CD4-positive, alpha-beta T cell treated with Interferon gamma for 1 hour (primary cell): Measurements from ENCODE around the gene ITGA3.
"Not testable (repeated sequence)": the region's sequence is repeated elsewhere in the genome, so short reads cannot be mapped to it uniquely, and the experiment has no call there.

Source experiments
- DNase-seq: peaks from one replicate; pipeline ENCODE4 v3.0.0-alpha.2; 2020

Gene ITGA3

GRCh38 chr17:50035945-50036344 lies 20.0 kb upstream of the ITGA3 start:
- no peak for DNase-seq

GRCh38 chr17:50036455-50037261 lies 19.3 kb upstream of the ITGA3 start:
- DNase-seq: no peak

GRCh38 chr17:50037321-50038107 lies 18.4 kb upstream of the ITGA3 start:
- no peak for DNase-seq

DNA sequence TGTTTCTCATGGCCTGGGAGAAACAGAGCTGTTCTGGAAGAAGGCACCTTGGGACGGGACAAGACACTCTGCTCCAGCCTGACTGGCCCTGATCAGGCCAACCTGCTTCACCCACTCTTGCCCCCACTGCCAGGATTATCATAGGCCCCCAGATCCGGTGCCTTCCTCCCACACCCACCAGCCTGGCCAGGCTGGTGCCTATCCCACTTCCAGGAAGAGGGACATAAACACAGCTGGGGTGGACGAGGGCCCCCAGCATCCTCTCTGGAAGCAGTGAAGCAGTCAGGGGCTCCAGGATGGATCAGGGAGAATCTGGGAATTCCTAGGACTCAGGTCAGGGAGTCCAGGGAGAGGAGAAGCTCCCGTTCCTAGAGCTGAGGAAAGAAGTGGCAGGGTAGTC lies 16.9 kb upstream of the ITGA3 start:
- DNase-seq: no peak

DNA sequence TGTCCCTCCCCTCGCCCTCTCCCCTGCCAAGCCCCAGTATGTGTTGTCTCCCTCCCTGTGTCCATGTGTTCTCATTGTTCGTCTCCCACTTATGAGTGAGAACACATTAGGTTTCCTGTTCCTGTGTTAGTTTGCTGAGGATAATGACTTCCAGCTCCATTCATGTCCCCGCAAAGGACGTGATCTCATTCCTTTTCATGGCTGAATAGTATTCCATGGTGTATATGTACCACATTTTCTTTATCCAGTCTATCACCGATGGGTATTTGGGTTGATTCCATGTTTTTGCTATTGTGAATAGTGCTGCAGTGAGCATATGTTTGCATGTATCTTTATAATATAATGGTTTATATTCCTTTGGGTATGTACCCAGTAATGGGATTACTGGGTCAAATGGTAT lies 15.4 kb upstream of the ITGA3 start:
- not testable (repeated sequence) for DNase-seq

GRCh38 chr17:50042211-50042610 lies 13.7 kb upstream of the ITGA3 start:
- DNase-seq: no peak

DNA sequence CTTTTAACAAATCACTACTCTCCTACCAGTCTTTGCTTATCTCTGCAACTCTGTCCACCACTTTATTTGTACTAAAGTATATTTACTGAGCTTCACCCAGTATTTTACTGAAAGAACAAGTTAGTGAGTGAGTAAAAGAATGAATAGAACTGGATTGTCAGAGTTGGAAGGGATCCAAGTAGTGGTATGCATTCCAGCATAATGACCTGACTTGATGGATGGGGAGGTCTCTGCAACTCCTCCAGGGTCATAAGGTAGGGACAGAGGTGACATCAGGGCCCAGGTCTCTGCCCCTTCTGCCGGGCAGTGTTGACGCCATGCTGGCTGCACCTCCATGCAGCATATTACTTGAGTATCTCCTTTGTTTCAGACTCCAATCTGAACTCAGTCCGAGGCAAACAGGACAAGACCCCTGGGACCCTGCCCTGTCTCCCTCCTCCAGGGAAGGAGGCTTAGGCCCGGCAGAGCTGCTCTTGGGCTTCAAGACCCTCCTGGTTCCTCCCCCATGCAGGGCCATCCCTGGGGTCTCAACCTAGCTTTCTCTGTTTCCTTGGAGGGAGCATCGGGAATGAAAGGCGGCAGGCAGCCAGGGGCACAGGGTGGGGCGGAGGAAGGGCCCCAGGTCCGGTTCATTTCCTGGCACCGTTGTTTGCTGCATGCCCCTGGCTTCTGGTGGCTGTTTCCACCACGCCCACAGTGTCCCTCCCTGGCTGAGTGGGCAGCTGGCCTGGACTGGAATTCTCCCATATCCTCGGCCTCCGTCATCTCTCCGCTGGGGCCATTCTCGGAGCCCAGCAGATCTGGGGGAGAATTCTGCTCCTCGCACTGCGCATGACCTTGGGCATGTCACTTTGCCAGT lies 12.4 kb upstream of the ITGA3 start:
- no peak for DNase-seq

DNA sequence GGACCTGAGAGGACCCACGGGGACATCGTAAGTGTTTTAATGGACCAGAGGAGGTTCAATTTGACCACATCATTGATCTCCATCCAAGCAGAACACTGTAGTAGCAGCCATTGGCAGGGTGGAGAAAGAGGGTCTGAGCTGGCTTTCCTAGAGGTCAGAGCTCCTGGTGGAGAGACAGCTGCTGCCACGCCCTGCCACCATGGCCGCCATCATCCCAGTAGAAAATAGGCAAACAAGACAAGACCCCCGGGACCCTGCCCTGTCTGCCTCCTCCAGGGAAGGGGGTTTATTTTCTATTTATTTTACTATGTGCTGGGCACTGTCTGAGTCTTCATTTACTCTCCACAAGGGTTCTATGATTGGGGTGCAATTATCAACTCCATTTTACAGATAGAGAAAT lies 11.4 kb upstream of the ITGA3 start:
- no peak for DNase-seq

GRCh38 chr17:50045154-50045553 lies 10.8 kb upstream of the ITGA3 start:
- DNase-seq: no peak

DNA sequence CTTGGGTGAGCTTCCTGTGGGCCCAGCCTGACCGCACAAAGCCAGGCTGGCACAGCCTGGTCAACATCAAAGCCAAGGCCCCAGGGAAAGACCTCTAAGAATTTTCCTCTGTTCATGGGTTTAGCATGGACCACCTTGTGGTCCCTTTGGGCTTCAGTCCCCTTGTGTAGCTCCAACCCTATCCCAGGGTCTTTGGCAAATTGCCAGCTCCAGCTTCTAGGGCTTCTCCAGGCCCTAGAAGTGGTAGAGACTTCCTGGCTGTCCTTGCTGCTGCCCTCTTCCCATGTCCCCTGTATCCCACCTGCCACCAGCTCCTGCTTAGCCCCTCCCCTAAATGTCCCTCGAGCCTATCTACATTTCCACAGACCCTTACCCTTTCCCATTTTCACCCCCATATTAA lies 9.7 kb upstream of the ITGA3 start:
- no peak for DNase-seq

DNA sequence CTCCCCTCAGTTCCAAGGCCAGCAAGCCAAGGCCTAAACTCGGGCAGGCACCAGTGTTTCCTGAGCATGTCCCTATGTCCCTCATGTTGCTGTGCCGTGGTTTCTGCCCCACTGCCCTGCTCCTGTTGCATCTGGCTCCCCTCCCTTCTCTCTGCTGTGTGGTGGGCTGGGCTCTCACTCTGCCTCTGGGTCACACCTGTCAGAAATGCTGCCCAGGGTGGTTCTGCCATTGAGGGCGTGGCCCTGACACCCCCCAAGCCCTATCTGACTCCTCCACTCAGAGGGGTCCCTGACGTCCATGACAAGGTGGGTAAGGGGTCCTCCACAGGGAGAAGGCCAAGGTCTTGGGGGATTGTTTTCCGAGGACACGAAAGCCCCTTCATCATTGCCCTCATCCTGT lies 9.2 kb upstream of the ITGA3 start:
- DNase-seq: no peak

- DNase-seq: no peak
Observed at GRCh38 chr17:50047083-50047482, 8.8 kb upstream of the ITGA3 start.

DNA sequence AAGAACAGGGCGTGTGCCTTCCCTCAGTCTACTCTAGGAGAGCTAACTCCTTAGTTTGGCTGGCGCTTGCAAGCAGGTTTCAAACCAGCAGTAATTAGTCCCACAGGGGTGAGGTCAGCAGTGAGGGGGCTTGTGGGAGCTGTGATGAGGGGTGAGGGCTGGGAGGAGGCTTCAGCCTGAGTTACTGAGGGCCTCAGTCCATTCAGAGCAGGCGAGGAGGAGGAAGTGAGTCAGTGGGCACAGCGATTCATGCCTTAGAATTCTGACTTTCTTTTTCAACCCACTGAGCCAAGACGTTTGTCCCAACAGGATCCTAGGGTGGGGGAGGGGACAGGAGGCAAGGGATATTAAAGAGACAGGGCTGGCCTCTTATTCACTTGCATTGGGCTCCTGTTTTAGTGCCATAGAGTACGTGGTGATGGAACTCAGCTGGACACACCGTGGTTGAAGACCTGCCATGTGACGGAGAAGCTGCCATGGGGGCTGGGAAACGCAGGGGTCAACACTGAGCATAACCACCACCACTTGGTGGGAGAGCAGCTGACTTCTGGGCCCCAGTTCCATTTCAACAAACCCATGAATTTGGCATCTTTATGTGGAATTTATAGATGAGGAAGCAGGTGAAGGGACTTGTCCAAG lies 8.3 kb upstream of the ITGA3 start:
- no peak for DNase-seq

DNA sequence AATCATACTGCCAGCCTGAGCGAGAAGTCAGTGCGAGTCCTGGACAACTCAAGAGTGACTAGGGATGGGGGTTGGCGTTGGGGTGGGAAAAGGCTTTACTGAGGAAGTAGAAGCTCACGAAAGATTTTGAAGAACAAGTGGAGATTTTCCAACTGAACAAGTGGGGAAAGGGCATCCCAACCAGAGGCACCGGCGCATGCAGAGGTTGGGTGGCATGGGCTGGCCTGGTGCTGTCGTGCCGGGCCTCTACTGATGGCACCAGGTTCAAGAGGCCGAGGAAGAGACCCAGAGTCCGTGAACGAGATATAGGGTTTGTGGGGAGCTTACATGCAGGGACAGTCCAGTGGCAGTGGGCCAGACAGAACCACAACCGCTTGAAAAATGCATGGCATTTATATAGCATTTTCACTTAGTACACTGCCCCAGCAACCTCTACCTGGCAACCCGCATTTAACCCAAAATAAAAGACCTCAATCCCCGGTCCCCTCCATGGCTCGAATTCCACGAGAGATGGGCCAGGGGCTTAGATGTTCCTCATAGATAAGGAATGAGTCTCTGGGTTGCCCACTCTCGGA lies 7.7 kb upstream of the ITGA3 start:
- DNase-seq: no peak

GRCh38 chr17:50048988-50049387 lies 6.9 kb upstream of the ITGA3 start:
- no peak for DNase-seq

DNA sequence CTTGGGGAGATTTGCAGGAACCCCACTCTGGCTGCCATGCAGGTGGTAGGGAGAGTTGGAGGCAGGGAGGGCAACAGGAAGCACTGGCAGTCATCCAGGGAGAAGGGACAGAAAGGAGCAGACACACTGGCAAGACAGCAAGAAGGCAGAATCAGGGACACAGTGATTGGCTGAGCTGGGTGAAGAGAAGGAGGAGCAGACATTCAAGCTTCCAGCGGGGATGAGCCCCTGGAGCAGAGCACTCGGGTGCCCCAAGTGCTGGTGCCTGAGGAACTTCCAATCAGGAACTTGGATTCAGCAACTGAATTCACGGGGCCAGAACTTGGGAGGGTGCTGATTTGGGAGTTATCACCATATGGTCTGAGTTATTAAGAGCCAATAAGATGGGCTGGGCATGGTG lies 6.3 kb upstream of the ITGA3 start:
- no peak for DNase-seq

DNA sequence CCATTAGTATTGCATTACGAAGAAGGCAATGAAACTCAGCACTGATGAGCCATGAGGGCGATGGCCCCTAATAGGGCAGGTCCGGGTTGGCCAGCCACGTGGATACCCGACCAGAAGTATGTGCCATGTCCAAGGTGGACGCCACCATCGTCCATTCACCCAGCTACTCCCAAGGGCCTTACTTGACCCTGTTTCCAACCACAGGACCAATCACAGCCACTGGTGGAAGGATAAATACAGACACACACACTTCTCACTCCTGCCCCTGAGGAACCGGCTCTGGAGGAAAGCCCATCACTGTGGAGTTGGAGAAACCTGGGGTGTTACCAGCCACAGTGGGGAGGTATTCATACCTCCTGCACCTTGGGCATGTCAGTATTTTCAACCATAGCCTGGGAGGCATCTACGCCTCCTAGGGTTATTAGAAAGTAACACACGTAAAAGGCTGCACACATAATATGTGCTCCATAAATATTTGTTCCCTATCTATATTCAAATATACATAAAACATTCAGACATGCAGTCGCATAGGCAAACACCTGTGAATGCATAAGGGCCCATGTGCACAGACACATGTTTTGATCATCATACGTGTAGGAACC lies 5.4 kb upstream of the ITGA3 start:
- no peak for DNase-seq

GRCh38 chr17:50051082-50051576 lies 4.8 kb upstream of the ITGA3 start:
- DNase-seq: no peak

- DNase-seq: no peak
Observed at GRCh38 chr17:50051606-50052005, 4.3 kb upstream of the ITGA3 start.

- no peak for DNase-seq
Observed at GRCh38 chr17:50052241-50052796, 3.6 kb upstream of the ITGA3 start.

- DNase-seq: no peak
Observed at GRCh38 chr17:50052822-50053653, 2.9 kb upstream of the ITGA3 start.
